ENCODE data around the gene DIP2C.

Gene DIP2C, protein sequence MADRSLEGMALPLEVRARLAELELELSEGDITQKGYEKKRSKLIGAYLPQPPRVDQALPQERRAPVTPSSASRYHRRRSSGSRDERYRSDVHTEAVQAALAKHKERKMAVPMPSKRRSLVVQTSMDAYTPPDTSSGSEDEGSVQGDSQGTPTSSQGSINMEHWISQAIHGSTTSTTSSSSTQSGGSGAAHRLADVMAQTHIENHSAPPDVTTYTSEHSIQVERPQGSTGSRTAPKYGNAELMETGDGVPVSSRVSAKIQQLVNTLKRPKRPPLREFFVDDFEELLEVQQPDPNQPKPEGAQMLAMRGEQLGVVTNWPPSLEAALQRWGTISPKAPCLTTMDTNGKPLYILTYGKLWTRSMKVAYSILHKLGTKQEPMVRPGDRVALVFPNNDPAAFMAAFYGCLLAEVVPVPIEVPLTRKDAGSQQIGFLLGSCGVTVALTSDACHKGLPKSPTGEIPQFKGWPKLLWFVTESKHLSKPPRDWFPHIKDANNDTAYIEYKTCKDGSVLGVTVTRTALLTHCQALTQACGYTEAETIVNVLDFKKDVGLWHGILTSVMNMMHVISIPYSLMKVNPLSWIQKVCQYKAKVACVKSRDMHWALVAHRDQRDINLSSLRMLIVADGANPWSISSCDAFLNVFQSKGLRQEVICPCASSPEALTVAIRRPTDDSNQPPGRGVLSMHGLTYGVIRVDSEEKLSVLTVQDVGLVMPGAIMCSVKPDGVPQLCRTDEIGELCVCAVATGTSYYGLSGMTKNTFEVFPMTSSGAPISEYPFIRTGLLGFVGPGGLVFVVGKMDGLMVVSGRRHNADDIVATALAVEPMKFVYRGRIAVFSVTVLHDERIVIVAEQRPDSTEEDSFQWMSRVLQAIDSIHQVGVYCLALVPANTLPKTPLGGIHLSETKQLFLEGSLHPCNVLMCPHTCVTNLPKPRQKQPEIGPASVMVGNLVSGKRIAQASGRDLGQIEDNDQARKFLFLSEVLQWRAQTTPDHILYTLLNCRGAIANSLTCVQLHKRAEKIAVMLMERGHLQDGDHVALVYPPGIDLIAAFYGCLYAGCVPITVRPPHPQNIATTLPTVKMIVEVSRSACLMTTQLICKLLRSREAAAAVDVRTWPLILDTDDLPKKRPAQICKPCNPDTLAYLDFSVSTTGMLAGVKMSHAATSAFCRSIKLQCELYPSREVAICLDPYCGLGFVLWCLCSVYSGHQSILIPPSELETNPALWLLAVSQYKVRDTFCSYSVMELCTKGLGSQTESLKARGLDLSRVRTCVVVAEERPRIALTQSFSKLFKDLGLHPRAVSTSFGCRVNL (N-terminal part only)

GRCh38 chr10:689452-690371 lies at the start of gene DIP2C:
Gene DIP2C (minus strand): TSS chr10:689668. CDS start chr10:689578, 90 bp downstream.
- H3K27me3 ChIP-seq (ENCODE audit: insufficient read depth, low read length), result no peaks in the 10 kb centered on the region
- peak within 1 kb of the TSS; percentile 84 for H3K4me3 ChIP-seq (ENCODE audit: low read length)
- H3K36me3 ChIP-seq (ENCODE audit: insufficient read depth, low read length), result no peaks in the 10 kb centered on the region
- H3K4me1 ChIP-seq (ENCODE audit: insufficient read depth, low read length), result peaks cover 20% of the 10 kb centered on the region
- H3K9me3 ChIP-seq (ENCODE audit: low read length), result no peaks in the 10 kb centered on the region
- peak within 1 kb of the TSS; percentile 56 for H2AFZ ChIP-seq (ENCODE audit: low read depth, low read length)

DNA sequence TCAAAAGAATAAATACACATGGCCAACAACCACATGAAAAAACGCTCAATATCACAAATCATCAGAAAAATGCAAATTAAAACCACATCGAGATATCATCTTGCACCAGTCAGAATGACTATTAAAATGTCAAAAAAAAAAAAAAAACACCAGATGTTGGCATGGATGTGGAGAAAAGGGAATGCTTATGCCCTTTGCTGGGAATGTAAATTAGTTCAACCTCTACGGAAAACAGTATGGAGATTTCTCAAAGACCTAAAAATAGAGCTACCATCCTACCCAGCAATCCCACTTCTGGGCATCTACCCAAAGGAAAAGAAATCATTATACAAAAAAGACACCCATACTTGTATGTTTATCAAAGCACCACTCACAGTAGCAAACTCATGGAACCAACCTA lies 45.0 kb upstream of the DIP2C start:
- H3K4me1 ChIP-seq (ENCODE audit: insufficient read depth, low read length), result no peaks in the 10 kb centered on the region
- no peak overlapping the region for H3K4me3 ChIP-seq (ENCODE audit: low read length)
- H3K36me3 ChIP-seq (ENCODE audit: insufficient read depth, low read length), result no peaks in the 10 kb centered on the region
- H3K9me3 ChIP-seq (ENCODE audit: low read length), result peaks cover 3% of the 10 kb centered on the region
- H3K27me3 ChIP-seq (ENCODE audit: insufficient read depth, low read length), result no peaks in the 10 kb centered on the region
- no peak overlapping the region for H2AFZ ChIP-seq (ENCODE audit: low read depth, low read length)

DNA sequence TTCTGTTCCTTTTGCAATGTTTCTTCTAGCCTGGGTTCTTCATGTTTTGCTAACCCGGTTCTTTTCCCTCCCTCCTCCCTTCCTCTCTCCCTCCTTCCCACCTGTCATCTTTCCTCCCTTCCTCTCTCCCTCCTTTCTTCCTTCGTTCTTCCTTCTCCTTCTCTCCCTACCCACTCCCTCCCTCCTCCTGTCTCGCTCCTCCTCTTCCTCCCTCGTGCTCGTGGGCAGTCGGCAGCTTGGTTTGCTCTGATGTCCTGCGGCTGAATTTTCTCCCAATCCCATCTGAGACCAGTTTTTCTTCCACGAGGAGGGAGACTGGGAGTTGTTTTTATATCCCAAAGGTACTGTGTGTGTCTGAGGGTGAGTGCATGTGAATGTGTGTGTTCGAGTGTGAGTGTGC lies 43.6 kb upstream of the DIP2C start:
- Histone ChIP-seq H3K4me3 (ENCODE audit: low read length) (no peak overlapping the region), H3K4me1 (ENCODE audit: insufficient read depth, low read length) (no peaks in the 10 kb centered on the region), H2AFZ (ENCODE audit: low read depth, low read length) (no peak overlapping the region), H3K27me3 (ENCODE audit: insufficient read depth, low read length) (no peaks in the 10 kb centered on the region), H3K36me3 (ENCODE audit: insufficient read depth, low read length) (no peaks in the 10 kb centered on the region), H3K9me3 (ENCODE audit: low read length) (peaks cover 3% of the 10 kb centered on the region)

- H3K36me3 ChIP-seq (ENCODE audit: insufficient read depth, low read length), result no peaks in the 10 kb centered on the region
- no peak overlapping the region for H3K4me3 ChIP-seq (ENCODE audit: low read length)
- H3K9me3 ChIP-seq (ENCODE audit: low read length), result peaks cover 5% of the 10 kb centered on the region
- no peaks in the 10 kb centered on the region for H3K4me1 ChIP-seq (ENCODE audit: insufficient read depth, low read length)
- H2AFZ ChIP-seq (ENCODE audit: low read depth, low read length), result no peak overlapping the region
- peaks cover 3% of the 10 kb centered on the region for H3K27me3 ChIP-seq (ENCODE audit: insufficient read depth, low read length)
Measured at GRCh38 chr10:729213-729612, 39.7 kb upstream of the DIP2C start.

- Histone ChIP-seq H3K27me3 (ENCODE audit: insufficient read depth, low read length) (peaks cover 3% of the 10 kb centered on the region), H3K9me3 (ENCODE audit: low read length) (peaks cover 11% of the 10 kb centered on the region), H2AFZ (ENCODE audit: low read depth, low read length) (no peak overlapping the region), H3K4me3 (ENCODE audit: low read length) (no peak overlapping the region), H3K4me1 (ENCODE audit: insufficient read depth, low read length) (no peaks in the 10 kb centered on the region), H3K36me3 (ENCODE audit: insufficient read depth, low read length) (no peaks in the 10 kb centered on the region)
Measured at GRCh38 chr10:728603-729002, 39.1 kb upstream of the DIP2C start.

GRCh38 chr10:727162-727790 lies 37.8 kb upstream of the DIP2C start:
- Histone ChIP-seq H3K36me3 (ENCODE audit: insufficient read depth, low read length) (no peaks in the 10 kb centered on the region), H3K27me3 (ENCODE audit: insufficient read depth, low read length) (peaks cover 3% of the 10 kb centered on the region), H3K9me3 (ENCODE audit: low read length) (peaks cover 14% of the 10 kb centered on the region), H2AFZ (ENCODE audit: low read depth, low read length) (no peak overlapping the region), H3K4me1 (ENCODE audit: insufficient read depth, low read length) (no peaks in the 10 kb centered on the region), H3K4me3 (ENCODE audit: low read length) (no peak overlapping the region)

DNA sequence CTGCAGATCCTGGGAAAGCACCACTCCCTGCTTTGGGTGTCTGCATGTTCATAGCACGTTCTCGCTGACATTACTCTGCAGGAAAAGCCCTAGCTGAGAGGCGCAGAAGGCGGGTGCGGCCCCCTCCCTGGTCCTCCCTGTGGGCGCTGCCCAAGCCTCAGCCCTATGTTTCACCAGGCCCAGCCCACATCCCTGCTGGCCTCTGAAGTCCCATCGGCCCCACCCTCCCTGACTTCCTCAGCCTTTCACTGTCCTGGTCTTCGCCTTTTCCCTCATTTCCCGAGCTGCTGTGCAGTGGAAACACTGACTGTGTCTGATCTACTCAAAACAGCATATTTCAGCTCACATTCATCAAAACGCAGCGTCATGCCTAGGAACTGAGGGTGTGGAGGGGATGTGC lies 36.3 kb upstream of the DIP2C start:
- Histone ChIP-seq H3K4me3 (ENCODE audit: low read length) (no peak overlapping the region), H3K4me1 (ENCODE audit: insufficient read depth, low read length) (no peaks in the 10 kb centered on the region), H3K36me3 (ENCODE audit: insufficient read depth, low read length) (no peaks in the 10 kb centered on the region), H2AFZ (ENCODE audit: low read depth, low read length) (no peak overlapping the region), H3K27me3 (ENCODE audit: insufficient read depth, low read length) (peaks cover 3% of the 10 kb centered on the region), H3K9me3 (ENCODE audit: low read length) (peaks cover 11% of the 10 kb centered on the region)

- Histone ChIP-seq H3K4me3 (ENCODE audit: low read length) (no peak overlapping the region), H3K4me1 (ENCODE audit: insufficient read depth, low read length) (no peaks in the 10 kb centered on the region), H2AFZ (ENCODE audit: low read depth, low read length) (no peak overlapping the region)
Measured at GRCh38 chr10:725302-725701, 35.8 kb upstream of the DIP2C start.

GRCh38 chr10:723973-724372 lies 34.5 kb upstream of the DIP2C start:
- peaks cover 3% of the 10 kb centered on the region for H3K27me3 ChIP-seq (ENCODE audit: insufficient read depth, low read length)
- H3K4me1 ChIP-seq (ENCODE audit: insufficient read depth, low read length), result no peaks in the 10 kb centered on the region
- peaks cover 11% of the 10 kb centered on the region for H3K9me3 ChIP-seq (ENCODE audit: low read length)
- no peak overlapping the region for H2AFZ ChIP-seq (ENCODE audit: low read depth, low read length)
- H3K36me3 ChIP-seq (ENCODE audit: insufficient read depth, low read length), result no peaks in the 10 kb centered on the region
- no peak overlapping the region for H3K4me3 ChIP-seq (ENCODE audit: low read length)

More at GRCh38 chr10:725302-725701, 35.8 kb upstream of the DIP2C start:
- H3K9me3 ChIP-seq (ENCODE audit: low read length), result peaks cover 11% of the 10 kb centered on the region
- H3K36me3 ChIP-seq (ENCODE audit: insufficient read depth, low read length), result no peaks in the 10 kb centered on the region
- peaks cover 3% of the 10 kb centered on the region for H3K27me3 ChIP-seq (ENCODE audit: insufficient read depth, low read length)

- Histone ChIP-seq H3K4me1 (ENCODE audit: insufficient read depth, low read length) (no peaks in the 10 kb centered on the region), H2AFZ (ENCODE audit: low read depth, low read length) (no peak overlapping the region), H3K27me3 (ENCODE audit: insufficient read depth, low read length) (peaks cover 3% of the 10 kb centered on the region), H3K4me3 (ENCODE audit: low read length) (no peak overlapping the region), H3K9me3 (ENCODE audit: low read length) (peaks cover 11% of the 10 kb centered on the region), H3K36me3 (ENCODE audit: insufficient read depth, low read length) (no peaks in the 10 kb centered on the region)
Measured at GRCh38 chr10:722281-723060, 33.0 kb upstream of the DIP2C start.

DNA sequence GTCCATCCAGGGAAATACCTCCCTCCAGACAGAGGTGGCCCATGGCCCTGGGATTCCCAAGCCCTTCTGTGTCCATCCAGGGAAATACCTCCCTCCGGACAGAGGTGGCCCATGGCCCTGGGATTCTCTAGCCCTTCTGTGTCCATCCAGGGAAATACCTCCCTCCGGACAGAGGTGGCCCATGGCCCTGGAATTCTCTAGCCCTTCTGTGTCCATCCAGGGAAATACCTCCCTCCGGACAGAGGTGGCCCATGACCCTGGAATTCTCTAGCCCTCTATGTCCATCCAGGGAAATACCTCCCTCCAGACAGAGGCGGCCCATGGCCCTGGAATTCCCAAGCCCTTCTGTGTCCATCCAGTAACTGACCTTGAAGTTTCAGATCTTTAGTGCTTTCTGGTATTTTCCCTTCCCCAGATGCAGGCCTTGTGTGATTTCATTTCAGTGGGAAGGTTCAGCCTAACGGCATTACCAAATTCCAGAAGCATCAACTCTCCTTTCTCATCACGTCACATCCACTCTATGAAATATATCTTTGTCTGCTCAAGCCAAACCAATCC lies 28.8 kb upstream of the DIP2C start:
- Histone ChIP-seq H3K4me1 (ENCODE audit: insufficient read depth, low read length) (no peaks in the 10 kb centered on the region), H3K4me3 (ENCODE audit: low read length) (no peak overlapping the region), H3K36me3 (ENCODE audit: insufficient read depth, low read length) (no peaks in the 10 kb centered on the region), H3K27me3 (ENCODE audit: insufficient read depth, low read length) (no peaks in the 10 kb centered on the region), H2AFZ (ENCODE audit: low read depth, low read length) (no peak overlapping the region), H3K9me3 (ENCODE audit: low read length) (peaks cover 13% of the 10 kb centered on the region)
